HG03558 (cell line): Measurements from ENCODE around the gene OXCT1.
A peak's percentile ranks its signal among the peaks of the same experiment; 100 is the strongest.
"Not testable (repeated sequence)": the region's sequence is repeated elsewhere in the genome, so short reads cannot be mapped to it uniquely, and the experiment has no call there.

Source experiments
- ATAC-seq: cut with Tn5 transposase; IDR thresholded peaks from one replicate; pipeline ENCODE4 v1.9.1; 2021; ENCODE audit warnings: moderate number of reproducible peaks; ENCODE audit not compliant: unreplicated experiment; ENCODE audit errors: extremely low read depth

The OXCT1 gene

GRCh38 chr5:41788941-41789368, 81.3 kb downstream of the OXCT1 start:
- no peak for ATAC-seq

- no peak for ATAC-seq
Measured at GRCh38 chr5:41787265-41787664, 83.0 kb downstream of the OXCT1 start.

- ATAC-seq = no peak
Measured at GRCh38 chr5:41785061-41785460, 85.2 kb downstream of the OXCT1 start.

GRCh38 chr5:41778410-41778809, 91.8 kb downstream of the OXCT1 start:
- ATAC-seq = no peak

- no peak for ATAC-seq
Measured at GRCh38 chr5:41776435-41776834, 93.8 kb downstream of the OXCT1 start.

GRCh38 chr5:41773799-41774198, 96.4 kb downstream of the OXCT1 start:
- ATAC-seq = no peak

GRCh38 chr5:41772785-41773442, 97.3 kb downstream of the OXCT1 start:
- no peak for ATAC-seq

- no peak for ATAC-seq
Measured at GRCh38 chr5:41772056-41772455, 98.2 kb downstream of the OXCT1 start.

- peak; percentile 91 for ATAC-seq
Measured at GRCh38 chr5:41770799-41771198, 99.4 kb downstream of the OXCT1 start.

- ATAC-seq = no peak
Measured at GRCh38 chr5:41768692-41769091, 101.5 kb downstream of the OXCT1 start.

- ATAC-seq = no peak
Measured at GRCh38 chr5:41764650-41765049, 105.6 kb downstream of the OXCT1 start.

GRCh38 chr5:41763574-41763973, 106.7 kb downstream of the OXCT1 start:
- no peak for ATAC-seq

- ATAC-seq = no peak
Measured at GRCh38 chr5:41763081-41763480, 107.1 kb downstream of the OXCT1 start.

- no peak for ATAC-seq
Measured at GRCh38 chr5:41762426-41762825, 107.8 kb downstream of the OXCT1 start.

GRCh38 chr5:41761663-41762062, 108.6 kb downstream of the OXCT1 start:
- no peak for ATAC-seq

- no peak for ATAC-seq
Measured at GRCh38 chr5:41755705-41756104, 114.5 kb downstream of the OXCT1 start.

GRCh38 chr5:41754857-41755256, 115.4 kb downstream of the OXCT1 start:
- ATAC-seq = peak; percentile 42

GRCh38 chr5:41751867-41752266, 118.4 kb downstream of the OXCT1 start:
- ATAC-seq = no peak

- peak; percentile 99 for ATAC-seq
Measured at GRCh38 chr5:41748631-41749030, 121.6 kb downstream of the OXCT1 start.

- ATAC-seq = no peak
Measured at GRCh38 chr5:41747708-41748107, 122.5 kb downstream of the OXCT1 start.

- no peak for ATAC-seq
Measured at GRCh38 chr5:41747301-41747700, 122.9 kb downstream of the OXCT1 start.

- ATAC-seq = not testable (repeated sequence)
Measured at GRCh38 chr5:41742608-41743007, 127.6 kb downstream of the OXCT1 start.
